ENCODE results near the gene CMTM5. TPM values are rescaled to one million over a fixed set of nuclear protein-coding genes. Genes with fewer than 3 reads are reported as not detected.
"Not testable (repeated sequence)": the region's sequence is repeated elsewhere in the genome, so short reads cannot be mapped to it uniquely, and the experiment has no call there.

CMTM5 gene
- total RNA-seq, 1 experiment from 2014 or later = 0.14 TPM

GRCh38 chr14:23379366-23380196 lies 2.7 kb downstream of the CMTM5 start:
- H3K36me3 ChIP-seq (replicated peaks; ENCODE audit: control insufficient read depth, insufficient read depth, low read length) = no peaks in the 10 kb centered on the region
- H3K4me3 ChIP-seq (ENCODE audit: insufficient read depth, low read depth, low read length) = no peak overlapping the region
- DNase-seq = peak; percentile 93
- peaks cover 4% of the 10 kb centered on the region for H3K27me3 ChIP-seq (ENCODE audit: control insufficient read depth, insufficient read depth, low read length)

DNA sequence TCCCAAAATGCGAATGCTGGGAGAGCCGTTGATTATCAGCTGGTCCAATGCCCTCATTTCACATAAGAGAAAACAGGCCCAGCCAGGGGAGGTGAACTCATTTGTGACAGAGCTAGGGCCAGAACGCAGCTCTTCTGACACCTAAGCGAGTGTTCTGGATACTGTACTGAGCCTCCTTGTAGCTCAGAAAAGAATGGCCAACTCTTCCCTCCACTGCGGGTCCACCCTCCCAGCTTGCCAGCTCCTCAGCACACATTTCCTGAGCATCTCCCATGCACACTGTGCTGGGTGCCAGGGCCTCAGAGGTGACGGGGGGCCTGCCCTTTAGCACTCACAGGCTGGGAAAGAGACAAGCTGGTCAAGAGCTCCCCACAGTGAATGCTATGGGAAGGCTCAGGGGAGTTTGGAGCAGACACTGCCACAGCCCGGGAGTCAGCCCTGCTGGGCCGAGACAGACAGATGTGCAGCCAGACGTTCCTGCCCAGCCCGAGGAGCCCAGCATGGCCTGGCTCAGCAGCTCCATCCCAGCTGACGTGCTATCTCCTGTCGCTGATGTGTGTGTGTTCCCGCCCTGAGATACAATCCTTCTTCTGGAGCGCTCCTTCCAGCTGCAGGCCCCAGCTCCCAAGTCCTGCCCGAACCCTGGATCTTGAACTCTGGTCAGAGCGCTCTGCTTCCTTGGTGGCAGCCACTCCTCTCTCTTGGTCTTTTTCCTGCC lies 3.5 kb downstream of the CMTM5 start:
- DNase-seq = no peak
- Histone ChIP-seq H3K36me3 (replicated peaks; ENCODE audit: control insufficient read depth, insufficient read depth, low read length) (no peaks in the 10 kb centered on the region), H3K4me3 (ENCODE audit: insufficient read depth, low read depth, low read length) (no peak overlapping the region), H3K27me3 (ENCODE audit: control insufficient read depth, insufficient read depth, low read length) (peaks cover 4% of the 10 kb centered on the region)

DNA sequence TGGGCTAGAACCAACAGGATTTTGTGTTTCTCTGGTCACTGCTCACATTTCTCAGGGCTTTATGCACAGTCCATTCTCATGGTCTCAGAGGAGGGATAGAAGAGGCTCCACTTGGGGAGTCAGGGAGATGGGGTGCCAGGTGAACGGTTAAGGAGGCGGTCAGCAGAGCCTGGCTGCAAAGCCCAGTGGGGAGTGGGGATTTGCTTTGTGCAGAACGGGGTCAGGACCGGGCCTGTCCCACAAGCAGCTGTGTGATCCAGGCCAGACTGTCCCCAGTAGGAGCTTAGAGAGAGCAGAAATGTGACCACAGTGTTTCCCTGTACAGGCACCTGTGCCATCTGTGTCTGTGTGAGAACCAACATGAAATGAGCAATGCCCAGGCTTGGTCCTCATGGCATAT lies 4.1 kb downstream of the CMTM5 start:
- DNase-seq = no peak
- H3K36me3 ChIP-seq (replicated peaks; ENCODE audit: control insufficient read depth, insufficient read depth, low read length) = no peaks in the 10 kb centered on the region
- H3K27me3 ChIP-seq (ENCODE audit: control insufficient read depth, insufficient read depth, low read length) = peaks cover 3% of the 10 kb centered on the region
- H3K4me3 ChIP-seq (ENCODE audit: insufficient read depth, low read depth, low read length) = no peak overlapping the region

- Histone ChIP-seq H3K27me3 (ENCODE audit: control insufficient read depth, insufficient read depth, low read length) (peaks cover 3% of the 10 kb centered on the region), H3K4me3 (ENCODE audit: insufficient read depth, low read depth, low read length) (no peak overlapping the region), H3K36me3 (replicated peaks; ENCODE audit: control insufficient read depth, insufficient read depth, low read length) (no peaks in the 10 kb centered on the region)
- no peak for DNase-seq
Measured at GRCh38 chr14:23381871-23382270, 5.0 kb downstream of the CMTM5 start.

DNA sequence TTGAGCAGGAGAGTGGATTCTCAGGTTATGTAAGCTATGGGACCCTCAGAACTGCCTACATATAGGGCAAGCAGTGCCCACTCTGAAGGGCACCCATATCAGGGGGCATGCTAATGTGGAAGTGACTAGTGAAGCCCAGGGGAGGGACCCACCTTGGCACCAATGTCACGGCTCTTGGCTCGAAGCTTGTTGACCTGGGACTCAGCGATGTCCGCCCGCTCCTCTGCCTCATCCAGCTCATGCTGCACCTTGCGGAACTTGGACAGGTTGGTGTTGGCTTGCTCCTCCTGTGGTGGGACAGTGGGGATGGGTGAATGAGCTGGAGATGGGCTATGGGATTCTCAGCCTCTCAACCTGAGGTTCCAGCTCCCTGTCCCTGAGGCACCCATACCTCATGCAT lies 5.4 kb downstream of the CMTM5 start:
- no peaks in the 10 kb centered on the region for H3K36me3 ChIP-seq (replicated peaks; ENCODE audit: control insufficient read depth, insufficient read depth, low read length)
- H3K4me3 ChIP-seq (ENCODE audit: insufficient read depth, low read depth, low read length) = no peak overlapping the region
- no peak for DNase-seq
- peaks cover 1% of the 10 kb centered on the region for H3K27me3 ChIP-seq (ENCODE audit: control insufficient read depth, insufficient read depth, low read length)

GRCh38 chr14:23382731-23383440 lies 6.0 kb downstream of the CMTM5 start:
- Histone ChIP-seq H3K4me3 (ENCODE audit: insufficient read depth, low read depth, low read length) (no peak overlapping the region), H3K27me3 (ENCODE audit: control insufficient read depth, insufficient read depth, low read length) (peaks cover 1% of the 10 kb centered on the region), H3K36me3 (replicated peaks; ENCODE audit: control insufficient read depth, insufficient read depth, low read length) (no peaks in the 10 kb centered on the region)
- no peak for DNase-seq

DNA sequence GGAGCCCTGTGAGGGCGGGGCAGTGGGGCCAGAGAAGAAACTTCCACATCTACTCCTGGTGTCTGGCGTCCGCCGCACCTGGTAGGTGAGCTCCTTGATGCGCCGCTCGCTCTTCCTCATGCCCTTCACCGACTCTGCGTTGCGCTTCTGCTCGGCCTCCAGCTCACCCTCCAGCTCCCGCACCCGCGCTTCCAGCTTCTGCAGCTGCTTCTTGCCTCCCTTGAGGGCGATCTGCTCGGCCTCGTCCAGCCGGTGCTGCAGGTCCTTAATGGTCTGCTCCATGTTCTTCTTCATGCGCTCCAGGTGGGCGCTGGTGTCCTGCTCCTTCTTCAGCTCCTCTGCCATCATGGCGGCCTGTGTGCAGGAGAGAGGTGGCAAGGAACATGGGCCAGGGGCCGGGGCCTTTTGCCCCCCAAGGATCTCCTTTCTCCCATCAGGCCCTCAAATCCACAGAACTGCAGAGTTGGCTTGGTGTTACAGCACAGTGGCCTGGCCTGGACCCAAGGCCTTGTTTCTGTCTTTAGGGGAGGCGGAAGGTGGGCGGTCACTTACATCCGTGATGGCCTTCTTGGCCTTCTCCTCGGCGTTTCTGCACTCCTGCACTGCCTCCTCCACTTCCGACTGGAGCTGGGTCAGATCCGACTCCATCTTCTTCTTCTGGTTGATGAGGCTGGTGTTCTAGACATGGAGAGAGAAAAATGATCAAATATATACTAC lies 7.7 kb downstream of the CMTM5 start:
- DNase-seq = no peak
- Histone ChIP-seq H3K4me3 (ENCODE audit: insufficient read depth, low read depth, low read length) (no peak overlapping the region), H3K27me3 (ENCODE audit: control insufficient read depth, insufficient read depth, low read length) (peaks cover 1% of the 10 kb centered on the region; the same call in 1 of the 2 replicates), H3K36me3 (replicated peaks; ENCODE audit: control insufficient read depth, insufficient read depth, low read length) (no peaks in the 10 kb centered on the region)

- peaks cover 1% of the 10 kb centered on the region; the same call in 1 of the 2 replicates for H3K27me3 ChIP-seq (ENCODE audit: control insufficient read depth, insufficient read depth, low read length)
- H3K36me3 ChIP-seq (replicated peaks; ENCODE audit: control insufficient read depth, insufficient read depth, low read length) = no peaks in the 10 kb centered on the region
- no peak for DNase-seq
- no peak overlapping the region for H3K4me3 ChIP-seq (ENCODE audit: insufficient read depth, low read depth, low read length)
Measured at GRCh38 chr14:23385244-23385641, 8.4 kb downstream of the CMTM5 start.

- peak; percentile 69 for DNase-seq
- H3K36me3 ChIP-seq (replicated peaks; ENCODE audit: control insufficient read depth, insufficient read depth, low read length) = no peaks in the 10 kb centered on the region
- no peak overlapping the region for H3K4me3 ChIP-seq (ENCODE audit: insufficient read depth, low read depth, low read length)
- peaks cover 1% of the 10 kb centered on the region; the same call in 1 of the 2 replicates for H3K27me3 ChIP-seq (ENCODE audit: control insufficient read depth, insufficient read depth, low read length)
Measured at GRCh38 chr14:23385642-23386265, 8.9 kb downstream of the CMTM5 start.

DNA sequence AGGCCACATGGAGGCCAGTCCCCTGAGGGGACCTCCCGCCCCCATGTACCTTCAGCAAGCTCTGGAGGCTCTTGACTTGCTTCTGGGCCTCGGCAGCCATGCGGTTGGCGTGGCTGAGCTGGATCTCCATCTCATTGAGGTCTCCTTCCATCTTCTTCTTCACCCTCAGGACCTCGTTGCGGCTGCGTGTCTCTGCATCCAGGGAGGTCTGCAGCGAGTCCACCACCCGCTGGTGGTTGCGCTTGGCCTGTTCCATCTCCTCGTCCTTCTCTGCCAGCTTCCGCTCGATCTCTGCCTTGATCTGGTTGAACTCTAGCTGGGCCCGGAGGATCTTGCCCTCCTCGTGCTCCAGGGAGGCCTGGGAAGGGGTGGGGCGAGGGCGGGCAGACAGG lies 9.4 kb downstream of the CMTM5 start:
- H3K27me3 ChIP-seq (ENCODE audit: control insufficient read depth, insufficient read depth, low read length); H3K36me3 ChIP-seq (replicated peaks; ENCODE audit: control insufficient read depth, insufficient read depth, low read length); H3K4me3 ChIP-seq (ENCODE audit: insufficient read depth, low read depth, low read length); DNase-seq: not testable (repeated sequence)

- Histone ChIP-seq H3K27me3 (ENCODE audit: control insufficient read depth, insufficient read depth, low read length) (peaks cover 1% of the 10 kb centered on the region; the same call in 1 of the 2 replicates), H3K4me3 (ENCODE audit: insufficient read depth, low read depth, low read length) (no peak overlapping the region), H3K36me3 (replicated peaks; ENCODE audit: control insufficient read depth, insufficient read depth, low read length) (no peaks in the 10 kb centered on the region)
- no peak for DNase-seq
Measured at GRCh38 chr14:23386999-23387398, 10.2 kb downstream of the CMTM5 start.

DNA sequence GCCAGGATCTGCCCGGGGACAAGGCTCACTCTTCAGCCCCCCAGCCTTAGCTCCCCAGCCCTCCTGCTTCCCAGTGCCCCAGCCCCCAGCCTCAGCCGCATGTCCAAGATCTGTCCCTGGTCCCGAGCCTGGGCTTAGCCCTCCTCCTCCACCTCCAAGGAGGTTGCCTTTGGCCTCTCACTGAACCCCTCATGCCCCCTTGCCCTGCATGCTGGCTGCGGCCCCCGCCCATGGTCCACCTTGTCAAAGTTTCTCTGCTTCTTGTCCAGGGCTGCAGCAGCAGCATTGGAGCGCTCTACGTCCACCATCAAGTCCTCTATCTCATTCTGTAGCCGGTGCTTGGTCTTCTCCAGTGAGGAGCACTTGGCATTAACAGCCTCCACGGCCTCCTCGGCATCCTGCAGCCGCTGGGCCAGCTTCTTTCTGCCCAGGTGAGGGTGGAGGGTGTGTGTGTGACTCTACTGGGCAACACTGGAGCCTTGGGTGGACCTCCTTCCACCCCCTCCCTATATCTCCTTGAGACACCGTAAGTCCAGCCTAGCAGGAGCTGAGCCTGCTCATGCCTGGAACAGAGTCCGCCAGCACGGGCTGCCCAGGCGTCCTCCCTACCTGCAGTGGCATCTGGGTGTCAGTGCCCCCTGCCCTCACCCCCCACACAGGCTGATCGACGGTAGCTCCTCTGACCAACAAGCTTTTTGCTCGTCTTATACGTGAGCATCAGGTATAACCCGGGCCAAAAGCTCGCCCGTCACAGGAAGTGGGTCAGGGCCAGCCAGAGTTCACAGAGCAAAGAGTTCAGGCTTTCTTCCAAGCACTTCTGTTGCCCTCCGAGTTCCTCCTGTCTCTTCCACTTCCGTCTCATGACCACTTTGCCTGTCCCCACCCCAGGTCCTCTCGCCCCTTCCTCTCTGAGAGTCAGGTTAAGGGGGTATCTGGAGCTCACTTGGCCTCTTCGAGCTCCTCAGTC lies 11.4 kb downstream of the CMTM5 start:
- Histone ChIP-seq H3K36me3 (replicated peaks; ENCODE audit: control insufficient read depth, insufficient read depth, low read length) (no peaks in the 10 kb centered on the region), H3K4me3 (ENCODE audit: insufficient read depth, low read depth, low read length) (no peak overlapping the region)
- DNase-seq = peak; percentile 43

DNA sequence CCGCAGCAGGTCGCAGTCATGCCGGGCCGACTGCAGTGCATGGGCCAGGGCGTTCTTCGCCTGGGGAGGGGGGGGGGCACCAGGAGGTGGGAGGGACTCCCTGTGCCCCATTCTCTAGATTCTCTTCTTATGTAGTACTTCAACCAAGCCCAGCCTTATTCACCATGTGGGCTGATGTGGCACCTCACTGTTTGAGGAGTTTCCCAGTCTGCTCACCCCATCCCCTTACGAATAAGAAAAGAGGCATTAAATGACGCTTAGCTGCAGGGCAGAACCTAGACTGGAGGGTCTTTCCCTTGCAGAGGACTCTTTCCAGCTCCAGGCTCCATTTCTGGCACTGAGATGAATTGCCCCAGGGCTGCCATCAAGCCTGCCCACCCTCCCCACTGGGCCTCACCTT lies 12.2 kb downstream of the CMTM5 start:
- Histone ChIP-seq H3K4me3 (ENCODE audit: insufficient read depth, low read depth, low read length) (no peak overlapping the region), H3K36me3 (replicated peaks; ENCODE audit: control insufficient read depth, insufficient read depth, low read length) (no peaks in the 10 kb centered on the region)
- peak; percentile 71 for DNase-seq

More for the DNA sequence above, 11.4 kb downstream of the CMTM5 start:
- H3K27me3 ChIP-seq (ENCODE audit: control insufficient read depth, insufficient read depth, low read length) = no peaks in the 10 kb centered on the region

More for the DNA sequence above, 12.2 kb downstream of the CMTM5 start:
- no peaks in the 10 kb centered on the region; the same call in 1 of the 2 replicates for H3K27me3 ChIP-seq (ENCODE audit: control insufficient read depth, insufficient read depth, low read length)
